ENCODE results near the gene KCNH8.

KCNH8 gene

DNA sequence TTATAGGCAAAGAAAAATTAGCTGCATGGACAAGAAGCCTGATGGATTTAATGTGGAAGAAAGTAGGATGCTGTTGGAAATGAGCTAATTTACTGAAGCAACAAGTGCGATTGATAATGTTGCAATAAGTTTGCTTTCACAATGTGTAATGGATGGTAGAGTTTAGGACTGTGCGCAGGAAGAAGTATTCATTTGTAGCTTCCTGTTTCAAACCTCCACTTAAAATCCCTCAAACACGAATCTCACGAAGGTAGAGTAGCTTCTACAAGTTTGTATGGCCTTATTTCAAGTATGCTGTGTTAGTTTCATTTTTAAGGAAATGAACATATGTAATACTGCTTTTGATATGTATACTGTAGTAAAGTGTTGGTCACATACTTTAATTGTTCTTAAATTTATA is 42.3 kb downstream of the KCNH8 start:
- Histone ChIP-seq H3K4me2 (ENCODE audit: low read length, poor library complexity, severe bottlenecking) (no peak overlapping the region), H3K14ac (ENCODE audit: low read length in 2 of 2) (no peak overlapping the region), H3K9ac (ENCODE audit: low read length) (no peak overlapping the region), H3K9me3 (ENCODE audit: control insufficient read depth, low read length) (no peaks in the 10 kb centered on the region), H4K8ac (ENCODE audit: low read length) (no peak overlapping the region), H3K27ac (ENCODE audit: low read length, poor library complexity, severe bottlenecking) (no peak overlapping the region), H3K4me1 (ENCODE audit: control insufficient read depth, insufficient read depth, low read depth, low read length) (no peaks in the 10 kb centered on the region), H2BK120ac (ENCODE audit: low read depth, low read length) (no peak overlapping the region), H2AFZ (ENCODE audit: low read depth, low read length) (no peak overlapping the region), H3K18ac (ENCODE audit: low read depth in 1 of 2, low read length in 2 of 2) (no peak overlapping the region), H2BK12ac (ENCODE audit: low read length in 2 of 2) (no peak overlapping the region), H2BK5ac (ENCODE audit: low read depth, low read length, poor library complexity, severe bottlenecking) (no peak overlapping the region), H3K23ac (ENCODE audit: low read length in 2 of 2) (no peak overlapping the region), H3K27me3 (ENCODE audit: control insufficient read depth in 1 of 2, insufficient read depth in 1 of 2, low read length in 2 of 2) (no peaks in the 10 kb centered on the region), H2AK5ac (ENCODE audit: low read length, severe bottlenecking) (no peak overlapping the region), H3K36me3 (ENCODE audit: control insufficient read depth in 1 of 2, insufficient read depth in 2 of 2, low read depth in 1 of 2, low read length in 2 of 2) (no peaks in the 10 kb centered on the region), H3K4ac (ENCODE audit: low read depth in 1 of 2, low read length in 2 of 2) (no peak overlapping the region), H2BK15ac (ENCODE audit: low read depth, poor library complexity, severe bottlenecking) (no peak overlapping the region), H4K91ac (ENCODE audit: low read length) (no peak overlapping the region), H3K79me1 (replicated peaks; ENCODE audit: low read length, poor library complexity, severe bottlenecking) (no peaks in the 10 kb centered on the region), H3K4me3 (ENCODE audit: insufficient read depth in 1 of 2, low read depth in 1 of 2, low read length in 2 of 2) (no peak overlapping the region)
- DNase-seq, result no peak
- 100% methylated on average over 1 of the region's 4 CpGs for WGBS

- Histone ChIP-seq H2BK120ac (ENCODE audit: low read depth, low read length) (no peak overlapping the region), H3K27ac (ENCODE audit: low read length, poor library complexity, severe bottlenecking) (no peak overlapping the region), H4K91ac (ENCODE audit: low read length) (no peak overlapping the region), H3K9ac (ENCODE audit: low read length) (no peak overlapping the region), H3K36me3 (ENCODE audit: control insufficient read depth in 1 of 2, insufficient read depth in 2 of 2, low read depth in 1 of 2, low read length in 2 of 2) (no peaks in the 10 kb centered on the region), H2BK12ac (ENCODE audit: low read length in 2 of 2) (no peak overlapping the region), H3K4me1 (ENCODE audit: control insufficient read depth, insufficient read depth, low read depth, low read length) (no peaks in the 10 kb centered on the region), H3K27me3 (ENCODE audit: control insufficient read depth in 1 of 2, insufficient read depth in 1 of 2, low read length in 2 of 2) (no peaks in the 10 kb centered on the region), H2AFZ (ENCODE audit: low read depth, low read length) (no peak overlapping the region), H3K4me2 (ENCODE audit: low read length, poor library complexity, severe bottlenecking) (no peak overlapping the region), H2AK5ac (ENCODE audit: low read length, severe bottlenecking) (no peak overlapping the region), H3K4ac (ENCODE audit: low read depth in 1 of 2, low read length in 2 of 2) (no peak overlapping the region), H4K8ac (ENCODE audit: low read length) (no peak overlapping the region), H3K4me3 (ENCODE audit: insufficient read depth in 1 of 2, low read depth in 1 of 2, low read length in 2 of 2) (no peak overlapping the region), H3K14ac (ENCODE audit: low read length in 2 of 2) (no peak overlapping the region), H3K18ac (ENCODE audit: low read depth in 1 of 2, low read length in 2 of 2) (no peak overlapping the region), H3K79me1 (replicated peaks; ENCODE audit: low read length, poor library complexity, severe bottlenecking) (no peaks in the 10 kb centered on the region), H3K23ac (ENCODE audit: low read length in 2 of 2) (no peak overlapping the region), H3K9me3 (ENCODE audit: control insufficient read depth, low read length) (no peaks in the 10 kb centered on the region), H2BK15ac (ENCODE audit: low read depth, poor library complexity, severe bottlenecking) (no peak overlapping the region), H2BK5ac (ENCODE audit: low read depth, low read length, poor library complexity, severe bottlenecking) (no peak overlapping the region)
- 100% methylated on average over 1 of the region's 2 CpGs for WGBS
- no peak for DNase-seq
Observed at GRCh38 chr3:19199131-19199530, 50.8 kb downstream of the KCNH8 start.

GRCh38 chr3:19202303-19202702 is 54.0 kb downstream of the KCNH8 start:
- H4K8ac ChIP-seq (ENCODE audit: low read length), result no peak overlapping the region
- no peak overlapping the region for H2BK12ac ChIP-seq (ENCODE audit: low read length in 2 of 2)
- no peak overlapping the region for H2BK120ac ChIP-seq (ENCODE audit: low read depth, low read length)
- H2AFZ ChIP-seq (ENCODE audit: low read depth, low read length), result no peak overlapping the region
- H3K27me3 ChIP-seq (ENCODE audit: control insufficient read depth in 1 of 2, insufficient read depth in 1 of 2, low read length in 2 of 2), result no peaks in the 10 kb centered on the region
- H3K27ac ChIP-seq (ENCODE audit: low read length, poor library complexity, severe bottlenecking), result no peak overlapping the region
- no peak overlapping the region for H3K18ac ChIP-seq (ENCODE audit: low read depth in 1 of 2, low read length in 2 of 2)
- H3K4ac ChIP-seq (ENCODE audit: low read depth in 1 of 2, low read length in 2 of 2), result no peak overlapping the region
- H2AK5ac ChIP-seq (ENCODE audit: low read length, severe bottlenecking), result no peak overlapping the region
- no peaks in the 10 kb centered on the region for H3K4me1 ChIP-seq (ENCODE audit: control insufficient read depth, insufficient read depth, low read depth, low read length)
- no peak overlapping the region for H4K91ac ChIP-seq (ENCODE audit: low read length)
- H3K23ac ChIP-seq (ENCODE audit: low read length in 2 of 2), result no peak overlapping the region
- no peak overlapping the region for H3K4me3 ChIP-seq (ENCODE audit: insufficient read depth in 1 of 2, low read depth in 1 of 2, low read length in 2 of 2)
- no peak overlapping the region for H2BK15ac ChIP-seq (ENCODE audit: low read depth, poor library complexity, severe bottlenecking)
- no peak overlapping the region for H3K9ac ChIP-seq (ENCODE audit: low read length)
- H3K9me3 ChIP-seq (ENCODE audit: control insufficient read depth, low read length), result no peaks in the 10 kb centered on the region
- H3K14ac ChIP-seq (ENCODE audit: low read length in 2 of 2), result no peak overlapping the region
- H3K79me1 ChIP-seq (replicated peaks; ENCODE audit: low read length, poor library complexity, severe bottlenecking), result no peaks in the 10 kb centered on the region
- WGBS, result 98% methylated on average over 2 of the region's 2 CpGs
- no peak overlapping the region for H2BK5ac ChIP-seq (ENCODE audit: low read depth, low read length, poor library complexity, severe bottlenecking)
- no peaks in the 10 kb centered on the region for H3K36me3 ChIP-seq (ENCODE audit: control insufficient read depth in 1 of 2, insufficient read depth in 2 of 2, low read depth in 1 of 2, low read length in 2 of 2)
- no peak overlapping the region for H3K4me2 ChIP-seq (ENCODE audit: low read length, poor library complexity, severe bottlenecking)
- DNase-seq, result no peak

DNA sequence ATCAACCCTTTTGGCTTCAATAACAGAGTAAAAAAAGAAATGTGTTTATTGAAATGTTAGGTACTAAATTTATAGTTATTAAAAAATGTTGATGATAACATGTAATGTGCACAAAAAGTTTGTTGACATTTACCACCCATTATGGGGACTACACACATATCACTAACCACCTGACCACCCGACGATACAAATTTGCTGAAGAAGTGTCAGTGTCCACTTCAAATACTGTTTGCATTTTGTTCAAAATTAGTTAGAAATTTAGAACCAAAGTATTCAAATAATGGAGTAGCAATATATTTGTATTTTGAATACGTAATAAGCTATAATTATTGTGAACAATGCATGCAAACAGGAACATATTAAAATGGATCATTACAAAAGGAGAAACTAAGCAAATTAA is 54.4 kb downstream of the KCNH8 start:
- Histone ChIP-seq H3K9me3 (ENCODE audit: control insufficient read depth, low read length) (no peaks in the 10 kb centered on the region), H3K4me3 (ENCODE audit: insufficient read depth in 1 of 2, low read depth in 1 of 2, low read length in 2 of 2) (no peak overlapping the region), H2BK15ac (ENCODE audit: low read depth, poor library complexity, severe bottlenecking) (no peak overlapping the region), H3K4me1 (ENCODE audit: control insufficient read depth, insufficient read depth, low read depth, low read length) (no peaks in the 10 kb centered on the region), H3K79me1 (replicated peaks; ENCODE audit: low read length, poor library complexity, severe bottlenecking) (no peaks in the 10 kb centered on the region), H3K23ac (ENCODE audit: low read length in 2 of 2) (no peak overlapping the region), H2BK5ac (ENCODE audit: low read depth, low read length, poor library complexity, severe bottlenecking) (no peak overlapping the region), H3K27me3 (ENCODE audit: control insufficient read depth in 1 of 2, insufficient read depth in 1 of 2, low read length in 2 of 2) (no peaks in the 10 kb centered on the region), H3K27ac (ENCODE audit: low read length, poor library complexity, severe bottlenecking) (no peak overlapping the region), H3K4me2 (ENCODE audit: low read length, poor library complexity, severe bottlenecking) (no peak overlapping the region), H3K9ac (ENCODE audit: low read length) (no peak overlapping the region), H4K8ac (ENCODE audit: low read length) (no peak overlapping the region), H2AFZ (ENCODE audit: low read depth, low read length) (no peak overlapping the region), H3K14ac (ENCODE audit: low read length in 2 of 2) (no peak overlapping the region), H3K36me3 (ENCODE audit: control insufficient read depth in 1 of 2, insufficient read depth in 2 of 2, low read depth in 1 of 2, low read length in 2 of 2) (no peaks in the 10 kb centered on the region), H3K4ac (ENCODE audit: low read depth in 1 of 2, low read length in 2 of 2) (no peak overlapping the region), H4K91ac (ENCODE audit: low read length) (no peak overlapping the region), H2AK5ac (ENCODE audit: low read length, severe bottlenecking) (no peak overlapping the region), H2BK12ac (ENCODE audit: low read length in 2 of 2) (no peak overlapping the region), H3K18ac (ENCODE audit: low read depth in 1 of 2, low read length in 2 of 2) (no peak overlapping the region), H2BK120ac (ENCODE audit: low read depth, low read length) (no peak overlapping the region)
- no CpG with 5 or more reads among the region's 3 CpGs for WGBS
- no peak for DNase-seq

Data from mesenchymal stem cell (in vitro differentiated cells and primary cell).